Retinal pigment epithelial cell (primary cell): Measurements from ENCODE around the gene CYP27A1.

ENCODE experiments used
- DNase-seq: peaks from one replicate; pipeline ENCODE4 v3.0.0-alpha.2; 2010; ENCODE audit warnings: low read depth
- H3K4me3 ChIP-seq: 2 replicates; pipeline ENCODE4 v1.5.1; 2011; ENCODE audit warnings: mild to moderate bottlenecking, low read length, control low read depth, moderate library complexity
- CTCF ChIP-seq: conservative IDR thresholded peaks from 2 replicates; pipeline ENCODE4 v1.5.1; 2011; ENCODE audit warnings: low read depth, low read length, control low read depth, inconsistent platforms

Gene CYP27A1

GRCh38 chr2:218857371-218858137, 75.6 kb downstream of the CYP27A1 start:
- no peak for DNase-seq
- TF ChIP-seq CTCF: no peak
- H3K4me3 ChIP-seq: no peak overlapping the region

DNA sequence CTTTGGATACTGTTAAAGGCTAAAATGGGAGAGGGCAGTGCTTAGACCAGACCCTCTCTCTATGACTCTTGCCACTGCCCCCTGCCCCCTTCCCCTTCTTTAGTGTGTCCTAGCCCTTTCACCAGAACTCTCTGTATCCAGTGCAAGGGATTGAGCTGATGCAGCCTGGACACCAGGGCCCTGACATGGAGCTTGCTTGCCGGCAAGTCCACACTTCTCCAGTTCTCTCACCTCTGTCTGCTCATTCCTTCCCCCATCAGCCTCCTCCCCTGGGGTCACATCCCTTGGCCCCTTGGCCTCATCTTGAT, 76.1 kb downstream of the CYP27A1 start:
- H3K4me3 ChIP-seq: no peak overlapping the region
- no peak for DNase-seq
- no peak for TF ChIP-seq CTCF

DNA sequence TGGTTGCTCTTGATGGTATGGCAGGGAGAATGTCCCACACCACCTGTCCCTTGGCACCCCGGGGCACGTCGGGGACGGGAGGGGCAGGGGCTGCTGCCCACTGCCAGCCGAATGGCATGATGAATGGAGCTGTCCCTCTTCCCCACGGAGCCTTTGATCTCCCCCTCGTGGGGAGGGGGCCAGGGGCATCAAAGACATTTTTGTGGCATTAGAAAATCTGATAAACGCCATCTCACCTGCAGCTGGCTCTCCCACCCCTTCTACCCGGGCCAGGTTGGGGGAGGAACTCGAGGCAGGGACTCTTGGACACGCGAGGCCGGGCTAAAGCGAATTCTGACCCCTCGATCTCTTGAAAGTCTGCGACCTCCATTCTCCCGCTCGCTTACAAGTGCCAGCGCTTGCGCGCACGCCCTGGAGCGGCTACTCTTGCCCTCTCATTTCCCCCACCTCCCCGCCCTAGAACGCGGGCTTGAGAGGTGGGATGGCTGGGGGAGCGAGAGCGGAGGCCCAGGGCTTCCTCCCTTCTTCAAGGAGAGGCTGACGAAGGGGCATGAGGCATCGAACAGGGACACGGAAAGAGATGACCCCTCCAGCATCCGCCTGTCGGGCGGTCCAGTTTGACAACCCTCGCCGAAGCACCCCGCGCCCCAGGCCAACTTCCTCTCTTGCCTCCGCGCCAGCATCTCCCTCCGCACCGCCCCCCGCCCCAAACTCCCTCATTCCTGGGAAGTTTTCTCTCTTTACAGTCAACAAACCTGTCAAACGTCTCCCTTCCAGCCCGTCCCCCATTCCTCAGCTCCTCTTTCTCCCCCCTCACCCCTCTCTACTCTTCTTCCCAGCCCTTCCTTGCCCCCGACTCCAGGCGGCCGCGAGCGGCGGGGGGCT, 77.0 kb downstream of the CYP27A1 start:
- TF ChIP-seq CTCF: no peak
- H3K4me3 ChIP-seq: no peak overlapping the region
- no peak for DNase-seq

GRCh38 chr2:218859556-218859987, 77.6 kb downstream of the CYP27A1 start, which contains the start of gene WNT6:
TSS of gene WNT6 (plus strand) at chr2:218859805. CDS start at chr2:218860038, 233 bp downstream.
- DNase-seq: no peak
- H3K4me3 ChIP-seq: no peak within 1 kb of the TSS
- TF ChIP-seq CTCF: no peak

- DNase-seq: no peak
- no peak overlapping the region for H3K4me3 ChIP-seq
- no peak for TF ChIP-seq CTCF
Observed at GRCh38 chr2:218859988-218860831, 78.3 kb downstream of the CYP27A1 start.

GRCh38 chr2:218860950-218861381, 79.0 kb downstream of the CYP27A1 start:
- H3K4me3 ChIP-seq: no peak overlapping the region
- no peak for TF ChIP-seq CTCF
- peak; percentile 18 for DNase-seq
